Inferior parietal cortex (tissue), 1 donor: Measurements from ENCODE around the gene ERN2.

Source experiments
- DNase-seq: peaks from one replicate; pipeline ENCODE4 v3.0.0-alpha.2; 2016; ENCODE audit errors: extremely low spot score

Gene ERN2

GRCh38 chr16:23640615-23640930 lies 72.4 kb downstream of the ERN2 start:
- DNase-seq: no peak
